ENCODE data around the gene TFAP2B. TPM values are rescaled to one million over a fixed set of nuclear protein-coding genes. Genes with fewer than 3 reads are reported as not detected.

TFAP2B gene
- total RNA-seq, 1 donor from 2014 or later, result not detected

DNA sequence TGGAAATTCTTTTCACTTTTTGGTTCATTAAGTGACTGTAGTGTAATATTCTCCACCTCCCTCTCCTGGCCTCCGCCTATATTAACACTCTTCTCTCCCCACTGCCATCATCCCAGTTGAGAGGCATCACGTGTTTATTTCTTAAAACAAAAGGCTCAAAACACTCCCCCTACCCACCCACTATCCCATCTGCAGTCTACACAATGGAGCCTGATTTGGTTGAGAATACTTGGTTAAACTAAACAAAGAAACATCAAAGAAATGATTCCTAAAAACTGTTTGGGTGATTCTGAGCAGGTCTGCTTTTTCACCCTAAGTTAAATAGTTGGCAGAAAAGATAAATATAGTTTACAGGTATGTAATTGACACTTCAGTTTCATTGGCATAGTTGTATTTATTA is 5.9 kb downstream of the TFAP2B start:
- no peak overlapping the region for H3K27ac ChIP-seq (ENCODE audit: low read depth, low read length)
- DNase-seq (ENCODE audit: low read depth), result no peak
- Mint-ChIP-seq H3K4me1 (ENCODE audit: low read depth, unreplicated experiment) (peaks cover 5% of the 10 kb centered on the region), H3K27me3 (ENCODE audit: low read depth, unreplicated experiment) (peaks cover 93% of the 10 kb centered on the region), H3K4me3 (ENCODE audit: unreplicated experiment) (no peak overlapping the region), H3K9me3 (ENCODE audit: unreplicated experiment) (peaks cover 5% of the 10 kb centered on the region), H3K36me3 (ENCODE audit: low read depth, unreplicated experiment) (no peaks in the 10 kb centered on the region), H3K27ac (ENCODE audit: unreplicated experiment) (no peak overlapping the region)
- no peaks in the 10 kb centered on the region for H3K36me3 ChIP-seq (ENCODE audit: insufficient read depth, low read length)
- H3K4me2 ChIP-seq (ENCODE audit: low read length), result no peak overlapping the region
- no peaks in the 10 kb centered on the region for H3K4me1 ChIP-seq (ENCODE audit: insufficient read depth, low read length)
- H3K27me3 ChIP-seq (ENCODE audit: insufficient read depth, low read length), result peaks cover 51% of the 10 kb centered on the region
- no peak overlapping the region for H3K4me3 ChIP-seq (ENCODE audit: insufficient read depth, low read depth, low read length)
- no peaks in the 10 kb centered on the region for H3K9me3 ChIP-seq (ENCODE audit: insufficient read depth, low read depth, low read length)
- no peaks in the 10 kb centered on the region for H4K20me1 ChIP-seq (ENCODE audit: insufficient read depth, low read length)
- H3K9ac ChIP-seq (ENCODE audit: low read length), result no peak overlapping the region
- TF ChIP-seq, protein P1, sequence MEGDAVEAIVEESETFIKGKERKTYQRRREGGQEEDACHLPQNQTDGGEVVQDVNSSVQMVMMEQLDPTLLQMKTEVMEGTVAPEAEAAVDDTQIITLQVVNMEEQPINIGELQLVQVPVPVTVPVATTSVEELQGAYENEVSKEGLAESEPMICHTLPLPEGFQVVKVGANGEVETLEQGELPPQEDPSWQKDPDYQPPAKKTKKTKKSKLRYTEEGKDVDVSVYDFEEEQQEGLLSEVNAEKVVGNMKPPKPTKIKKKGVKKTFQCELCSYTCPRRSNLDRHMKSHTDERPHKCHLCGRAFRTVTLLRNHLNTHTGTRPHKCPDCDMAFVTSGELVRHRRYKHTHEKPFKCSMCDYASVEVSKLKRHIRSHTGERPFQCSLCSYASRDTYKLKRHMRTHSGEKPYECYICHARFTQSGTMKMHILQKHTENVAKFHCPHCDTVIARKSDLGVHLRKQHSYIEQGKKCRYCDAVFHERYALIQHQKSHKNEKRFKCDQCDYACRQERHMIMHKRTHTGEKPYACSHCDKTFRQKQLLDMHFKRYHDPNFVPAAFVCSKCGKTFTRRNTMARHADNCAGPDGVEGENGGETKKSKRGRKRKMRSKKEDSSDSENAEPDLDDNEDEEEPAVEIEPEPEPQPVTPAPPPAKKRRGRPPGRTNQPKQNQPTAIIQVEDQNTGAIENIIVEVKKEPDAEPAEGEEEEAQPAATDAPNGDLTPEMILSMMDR (IDR thresholded peaks at IDR 0.05; ENCODE audit: insufficient read depth, low read depth, low read length), result no peak
- TF ChIP-seq EZH2 (IDR thresholded peaks at IDR 0.05; ENCODE audit: insufficient read depth, low read length), result no peak
- H3K79me2 ChIP-seq (ENCODE audit: insufficient read depth, low read length), result no peaks in the 10 kb centered on the region
- no peak overlapping the region for H2AFZ ChIP-seq (ENCODE audit: low read depth, low read length)
- FAIRE-seq, result no peak

DNA sequence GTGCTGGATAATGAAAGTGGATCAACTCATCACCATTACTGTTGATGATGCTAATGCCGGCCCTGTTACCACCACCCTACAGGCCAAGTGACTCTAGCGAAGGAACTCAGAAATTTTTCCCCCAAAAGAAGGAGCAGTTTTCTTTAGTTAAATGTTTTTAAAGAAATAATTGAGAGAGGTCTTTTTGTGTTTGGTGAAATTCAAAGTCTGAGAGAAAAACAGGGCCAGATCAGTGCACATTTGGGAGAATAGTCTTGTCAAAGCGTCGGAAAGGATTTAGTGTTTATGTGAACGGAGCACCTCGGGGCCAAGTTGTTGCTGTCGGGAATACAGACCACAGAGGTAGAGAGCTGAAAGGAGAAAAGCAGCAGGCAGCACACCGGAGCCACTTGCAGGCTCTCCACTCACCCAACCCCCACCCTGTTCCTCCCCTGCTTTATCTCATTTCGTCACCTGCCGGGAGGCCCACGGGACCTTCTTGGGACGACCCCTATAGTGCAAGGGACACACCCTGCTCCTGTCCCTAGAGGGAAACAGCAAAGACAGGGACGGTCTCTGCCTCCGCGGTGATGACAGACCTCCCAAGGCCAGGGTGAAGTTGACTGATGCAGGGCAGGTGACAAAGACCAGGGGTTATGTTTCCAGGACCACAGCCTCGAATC is 6.8 kb downstream of the TFAP2B start:
- peaks cover 43% of the 10 kb centered on the region for H3K27me3 ChIP-seq (ENCODE audit: insufficient read depth, low read length)
- no peak for FAIRE-seq
- H2AFZ ChIP-seq (ENCODE audit: low read depth, low read length), result no peak overlapping the region
- no peak overlapping the region for H3K4me3 ChIP-seq (ENCODE audit: insufficient read depth, low read depth, low read length)
- no peaks in the 10 kb centered on the region for H3K4me1 ChIP-seq (ENCODE audit: insufficient read depth, low read length)
- no peaks in the 10 kb centered on the region for H3K79me2 ChIP-seq (ENCODE audit: insufficient read depth, low read length)
- peaks cover 5% of the 10 kb centered on the region for H3K9me3 Mint-ChIP-seq (ENCODE audit: unreplicated experiment)
- no peak overlapping the region for H3K4me2 ChIP-seq (ENCODE audit: low read length)
- H3K36me3 ChIP-seq (ENCODE audit: insufficient read depth, low read length), result no peaks in the 10 kb centered on the region
- TF ChIP-seq, protein P1 (IDR thresholded peaks at IDR 0.05; ENCODE audit: insufficient read depth, low read depth, low read length), result no peak
- TF ChIP-seq EZH2 (IDR thresholded peaks at IDR 0.05; ENCODE audit: insufficient read depth, low read length), result no peak
- no peak overlapping the region for H3K27ac ChIP-seq (ENCODE audit: low read depth, low read length)
- H3K4me3 Mint-ChIP-seq (ENCODE audit: unreplicated experiment), result no peak overlapping the region
- H3K36me3 Mint-ChIP-seq (ENCODE audit: low read depth, unreplicated experiment), result no peaks in the 10 kb centered on the region
- no peak for DNase-seq (ENCODE audit: low read depth)
- H3K27ac Mint-ChIP-seq (ENCODE audit: unreplicated experiment), result no peak overlapping the region
- no peaks in the 10 kb centered on the region for H4K20me1 ChIP-seq (ENCODE audit: insufficient read depth, low read length)
- no peak overlapping the region for H3K9ac ChIP-seq (ENCODE audit: low read length)
- H3K9me3 ChIP-seq (ENCODE audit: insufficient read depth, low read depth, low read length), result no peaks in the 10 kb centered on the region
- H3K4me1 Mint-ChIP-seq (ENCODE audit: low read depth, unreplicated experiment), result peaks cover 4% of the 10 kb centered on the region
- peaks cover 95% of the 10 kb centered on the region for H3K27me3 Mint-ChIP-seq (ENCODE audit: low read depth, unreplicated experiment)

DNA sequence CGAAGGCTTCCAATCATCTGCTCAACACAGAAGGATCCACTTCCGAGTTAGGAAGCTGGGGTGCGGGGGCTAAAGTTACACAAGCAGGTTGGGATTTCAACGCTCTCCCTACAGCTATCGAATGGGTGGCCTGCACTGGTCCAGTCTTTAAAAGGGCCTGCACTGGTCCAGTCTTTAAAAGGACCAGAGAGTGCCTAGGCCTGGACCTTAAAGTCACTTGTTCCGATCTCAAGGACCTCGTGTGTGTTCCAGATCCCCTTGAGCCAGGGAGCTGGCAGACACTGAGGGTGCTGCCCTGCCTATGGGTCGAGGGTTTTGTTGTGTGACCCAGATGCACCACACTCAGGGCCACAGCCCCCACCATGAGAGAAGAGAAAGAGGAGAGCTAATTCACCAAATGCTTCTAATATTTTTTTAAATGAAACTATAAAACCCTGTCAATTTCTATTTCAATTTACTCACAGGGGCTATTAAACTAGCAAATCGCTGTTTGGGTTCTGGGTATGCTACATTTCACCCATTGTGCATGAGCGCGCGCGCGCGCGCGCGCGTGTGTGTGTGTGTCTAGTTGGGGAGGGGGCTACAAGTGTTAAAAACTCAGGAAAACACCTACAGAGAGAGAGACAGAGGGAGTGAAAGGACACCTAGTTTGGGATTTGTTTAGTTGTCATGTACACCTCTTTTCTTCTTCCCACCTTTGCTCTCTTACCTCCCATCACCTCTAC is 7.5 kb downstream of the TFAP2B start:
- H3K36me3 ChIP-seq (ENCODE audit: insufficient read depth, low read length), result no peaks in the 10 kb centered on the region
- peaks cover 4% of the 10 kb centered on the region for H3K4me1 Mint-ChIP-seq (ENCODE audit: low read depth, unreplicated experiment)
- DNase-seq (ENCODE audit: low read depth) (no peak), FAIRE-seq (no peak)
- H3K4me1 ChIP-seq (ENCODE audit: insufficient read depth, low read length), result no peaks in the 10 kb centered on the region
- H3K79me2 ChIP-seq (ENCODE audit: insufficient read depth, low read length), result no peaks in the 10 kb centered on the region
- H3K27ac ChIP-seq (ENCODE audit: low read depth, low read length), result no peak overlapping the region
- H3K4me2 ChIP-seq (ENCODE audit: low read length), result no peak overlapping the region
- H3K9ac ChIP-seq (ENCODE audit: low read length), result no peak overlapping the region
- no peak overlapping the region for H3K27ac Mint-ChIP-seq (ENCODE audit: unreplicated experiment)
- TF ChIP-seq EZH2 (IDR thresholded peaks at IDR 0.05; ENCODE audit: insufficient read depth, low read length), result no peak
- TF ChIP-seq, protein P1 (IDR thresholded peaks at IDR 0.05; ENCODE audit: insufficient read depth, low read depth, low read length), result no peak
- H4K20me1 ChIP-seq (ENCODE audit: insufficient read depth, low read length), result no peaks in the 10 kb centered on the region
- peaks cover 36% of the 10 kb centered on the region for H3K27me3 ChIP-seq (ENCODE audit: insufficient read depth, low read length)
- H3K4me3 Mint-ChIP-seq (ENCODE audit: unreplicated experiment), result no peak overlapping the region
- no peaks in the 10 kb centered on the region for H3K36me3 Mint-ChIP-seq (ENCODE audit: low read depth, unreplicated experiment)
- H3K4me3 ChIP-seq (ENCODE audit: insufficient read depth, low read depth, low read length), result no peak overlapping the region
- H2AFZ ChIP-seq (ENCODE audit: low read depth, low read length), result no peak overlapping the region
- H3K9me3 ChIP-seq (ENCODE audit: insufficient read depth, low read depth, low read length), result no peaks in the 10 kb centered on the region
- peaks cover 5% of the 10 kb centered on the region for H3K9me3 Mint-ChIP-seq (ENCODE audit: unreplicated experiment)
- peaks cover 95% of the 10 kb centered on the region for H3K27me3 Mint-ChIP-seq (ENCODE audit: low read depth, unreplicated experiment)

Data from astrocyte (in vitro differentiated cells and primary cell).